GM18520 (cell line): ENCODE results near the gene LHB.
"Not testable (repeated sequence)": the region's sequence is repeated elsewhere in the genome, so short reads cannot be mapped to it uniquely, and the experiment has no call there.

Experiments
- ATAC-seq: cut with Tn5 transposase; IDR thresholded peaks from one replicate; pipeline ENCODE4 v1.9.1; 2021; ENCODE audit not compliant: unreplicated experiment

LHB gene

DNA sequence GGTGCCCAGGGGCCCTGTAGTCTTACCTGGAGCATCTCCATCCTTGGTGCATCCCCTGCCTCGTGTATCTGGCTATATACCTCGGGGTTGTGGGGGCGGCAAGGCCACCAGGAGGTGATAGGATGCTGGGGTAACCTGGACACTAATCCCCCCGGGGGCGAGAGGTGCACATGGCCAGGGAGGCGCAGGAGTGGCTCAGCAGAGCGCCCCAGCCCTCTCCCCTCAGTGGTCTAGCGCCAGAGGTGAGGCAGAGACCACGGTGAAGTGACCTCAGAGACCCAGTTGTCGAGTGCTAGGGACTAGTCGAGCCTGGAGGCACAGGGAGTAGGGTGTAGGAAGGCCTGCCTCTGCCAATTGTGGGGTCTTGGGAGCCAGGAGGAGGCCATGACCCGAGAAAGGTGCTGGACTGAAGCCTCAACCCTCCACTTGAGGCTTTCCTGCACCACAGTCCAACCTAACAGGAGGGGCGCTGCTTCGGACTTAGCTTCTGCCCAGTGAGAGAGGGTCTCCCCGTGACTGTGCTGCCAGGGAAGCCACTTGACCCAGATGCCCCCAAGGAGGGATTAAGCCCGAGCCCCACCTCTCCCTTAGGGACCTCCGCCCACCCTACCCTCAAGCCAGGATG is at the start of gene LHB:
LHB (minus strand) TSS at position 51 of the 625 bp plus-strand sequence; CDS start at position 41, 10 bp downstream.
- no peak for ATAC-seq

DNA sequence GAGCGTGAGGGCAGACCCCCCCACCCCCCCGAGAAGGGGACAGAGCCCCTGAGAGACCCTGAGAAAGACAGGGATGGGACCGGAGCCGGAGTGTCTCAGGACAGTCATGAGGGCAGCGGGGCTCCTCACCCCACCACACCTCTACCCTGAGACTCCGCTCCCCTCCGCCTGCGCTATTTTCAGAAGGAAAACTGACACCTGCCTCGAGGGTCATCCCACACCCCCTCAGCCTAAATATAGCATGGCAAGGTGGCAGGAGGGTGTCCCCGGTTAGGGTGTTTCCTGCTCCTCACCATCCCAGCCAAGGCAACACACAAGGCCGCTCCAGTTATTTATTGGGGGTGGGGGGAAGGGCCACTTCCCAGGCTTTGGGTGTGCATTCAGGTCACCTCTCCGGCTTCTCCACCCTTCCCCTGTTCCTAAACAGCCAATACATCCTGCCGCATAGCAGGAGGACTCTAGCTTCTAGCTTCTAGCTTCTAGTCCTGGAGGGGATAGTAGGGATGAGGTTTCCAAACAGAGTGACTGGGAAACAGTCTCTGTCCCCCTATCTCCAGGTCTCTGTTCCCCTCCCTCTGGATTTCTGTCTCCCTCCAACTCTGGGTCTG is 49.1 kb upstream of the LHB start:
- ATAC-seq: no peak

DNA sequence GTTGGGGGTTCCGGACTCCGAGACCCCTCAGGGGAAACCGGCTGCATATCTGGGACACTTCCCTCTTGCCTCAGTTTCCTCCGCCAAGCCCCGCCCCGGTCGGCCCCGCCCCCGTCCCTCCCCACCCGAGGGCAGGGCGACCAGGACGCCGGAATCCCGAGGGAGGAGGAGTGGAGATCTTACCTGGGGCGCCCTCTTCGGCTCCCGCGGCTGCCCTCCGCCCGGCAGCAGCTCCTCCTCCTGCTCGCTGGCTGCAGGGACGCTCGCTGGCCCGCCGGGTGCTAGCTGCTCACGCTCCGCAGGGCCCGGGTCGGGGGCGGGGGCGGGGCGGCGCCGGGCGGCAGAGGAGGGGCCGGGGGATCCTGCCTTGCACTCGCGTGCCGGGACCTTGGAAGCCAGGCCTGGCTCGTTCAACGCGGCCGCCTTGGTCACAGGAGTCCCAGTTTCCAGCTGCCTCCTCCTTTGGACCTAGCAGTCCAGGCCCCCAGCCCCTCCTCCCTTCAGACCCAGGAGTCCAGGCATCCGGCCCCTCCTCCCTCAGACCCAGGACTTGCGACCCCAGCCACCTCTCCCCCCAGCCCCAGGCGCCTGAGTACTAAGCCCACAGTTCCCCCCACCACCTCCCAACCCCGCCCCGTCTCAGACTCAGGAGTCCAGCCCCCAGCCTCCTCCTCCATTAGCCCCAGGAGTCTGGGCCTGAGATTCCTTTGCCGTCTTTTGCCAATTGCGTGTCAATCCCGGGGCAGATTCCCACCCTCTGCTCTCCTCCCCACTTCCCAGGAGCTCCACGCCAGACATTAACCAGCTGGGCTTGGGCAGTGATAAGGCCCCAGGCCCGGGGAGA is 48.1 kb upstream of the LHB start, which contains the start of gene NTF4:
NTF4 (minus strand) TSS at position 51 of the 844 bp plus-strand sequence. CDS start 2,821 bp downstream, outside the sequence.
- ATAC-seq: no peak

DNA sequence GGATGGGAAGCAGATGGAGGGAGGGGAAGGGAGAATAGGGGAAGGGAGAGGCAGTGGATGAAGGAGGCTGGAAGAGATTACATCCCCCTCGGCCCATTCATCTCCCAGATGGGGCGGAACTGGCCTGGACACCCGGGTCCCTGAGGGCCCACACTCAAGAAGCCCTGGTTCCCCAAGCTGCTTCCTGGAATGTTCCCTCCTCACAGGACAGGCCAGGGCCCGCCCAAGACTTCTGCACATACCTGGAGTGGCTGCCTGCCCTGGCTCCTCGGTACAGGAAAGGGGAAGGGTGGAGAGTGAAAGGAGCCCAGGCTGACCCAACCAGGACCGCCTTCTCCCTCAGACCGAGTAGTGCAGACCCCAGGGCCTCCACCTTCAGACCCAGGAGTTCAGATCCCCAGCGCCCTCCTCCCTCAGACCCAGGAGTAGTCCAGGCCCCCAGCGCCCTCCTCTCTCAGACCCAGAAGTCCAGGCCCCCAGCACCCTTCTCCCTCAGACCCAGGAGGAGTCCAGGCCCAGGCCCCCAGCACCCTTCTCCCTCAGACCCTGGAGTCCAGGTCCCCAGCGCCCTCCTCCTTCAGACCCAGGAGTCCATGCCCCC is 47.2 kb upstream of the LHB start:
- no peak for ATAC-seq

DNA sequence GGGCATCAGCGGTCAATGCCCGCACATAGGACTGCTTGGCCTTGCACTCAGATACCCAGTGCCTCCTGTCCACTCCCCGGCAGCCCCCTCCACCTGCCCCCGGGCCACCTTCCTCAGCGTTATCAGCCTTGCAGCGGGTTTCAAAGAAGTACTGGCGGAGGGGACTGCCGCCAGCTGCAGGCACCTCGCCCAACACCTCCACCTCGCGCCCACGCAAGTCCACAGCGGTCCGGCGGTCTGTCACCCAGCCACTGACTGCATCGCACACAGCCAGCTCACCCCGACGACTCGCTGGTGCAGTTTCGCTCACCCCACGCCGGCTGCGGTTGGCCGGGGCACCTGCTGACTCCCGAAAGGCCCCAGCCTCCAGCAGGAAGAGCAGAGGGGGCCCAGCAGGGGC is 44.6 kb upstream of the LHB start:
- no peak for ATAC-seq

DNA sequence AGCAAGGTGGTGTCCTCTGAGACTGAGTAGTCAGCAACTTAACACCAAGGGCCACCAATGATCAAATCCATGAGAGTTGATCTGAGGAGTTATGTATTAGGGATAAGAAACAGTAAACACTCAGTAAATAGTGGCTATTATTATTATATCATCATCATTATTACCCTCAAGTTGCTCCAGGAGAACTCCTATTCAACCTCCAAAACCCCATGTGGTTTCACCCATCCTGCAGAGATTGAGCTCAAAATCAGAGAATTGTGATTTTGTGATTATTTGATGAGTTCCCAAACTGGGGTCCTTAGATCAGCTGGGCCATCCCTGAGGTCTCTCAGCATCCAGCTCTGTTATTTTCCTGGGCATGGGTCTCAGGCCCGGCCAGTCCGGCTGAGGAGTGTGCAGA is 44.1 kb upstream of the LHB start:
- ATAC-seq: no peak

DNA sequence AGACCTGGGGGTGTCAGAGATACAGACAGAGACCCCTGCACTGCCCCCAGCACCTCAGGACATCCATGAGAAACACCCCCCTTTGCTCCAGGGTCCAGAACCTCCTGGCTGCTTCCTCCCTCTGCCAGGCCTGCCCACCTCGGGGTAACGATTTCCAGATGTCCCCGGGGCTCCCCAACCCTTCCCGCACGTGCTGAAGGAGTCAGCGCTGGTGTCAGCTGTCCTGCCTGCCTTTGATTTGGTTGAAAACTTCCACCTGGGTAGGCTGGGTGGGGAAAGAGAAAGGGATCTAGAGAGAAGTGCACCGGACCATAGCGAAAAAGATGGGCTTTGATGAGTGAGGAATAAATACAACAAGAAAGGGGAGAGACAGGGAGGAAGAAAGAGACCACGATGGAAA is 42.2 kb upstream of the LHB start:
- ATAC-seq: no peak

DNA sequence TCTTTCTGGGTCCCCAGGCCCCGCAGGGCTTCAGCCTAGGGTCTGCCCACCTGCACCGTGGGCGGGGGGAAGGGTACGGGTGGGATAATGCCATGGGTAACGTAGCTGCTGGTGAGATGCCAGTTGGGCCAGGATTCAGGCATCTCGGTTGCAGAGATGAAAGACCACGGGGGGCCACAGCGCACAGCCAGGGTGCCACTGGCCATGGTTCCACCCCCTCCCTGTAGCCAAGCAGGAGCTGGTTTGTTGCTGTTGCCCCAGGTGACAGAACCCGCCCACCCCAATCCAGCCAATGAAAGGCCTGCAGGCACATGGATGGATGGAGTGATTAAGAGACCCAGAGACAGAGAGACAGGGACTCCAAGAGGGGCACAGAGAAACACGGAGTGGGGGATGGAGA is 41.7 kb upstream of the LHB start:
- ATAC-seq: no peak

DNA sequence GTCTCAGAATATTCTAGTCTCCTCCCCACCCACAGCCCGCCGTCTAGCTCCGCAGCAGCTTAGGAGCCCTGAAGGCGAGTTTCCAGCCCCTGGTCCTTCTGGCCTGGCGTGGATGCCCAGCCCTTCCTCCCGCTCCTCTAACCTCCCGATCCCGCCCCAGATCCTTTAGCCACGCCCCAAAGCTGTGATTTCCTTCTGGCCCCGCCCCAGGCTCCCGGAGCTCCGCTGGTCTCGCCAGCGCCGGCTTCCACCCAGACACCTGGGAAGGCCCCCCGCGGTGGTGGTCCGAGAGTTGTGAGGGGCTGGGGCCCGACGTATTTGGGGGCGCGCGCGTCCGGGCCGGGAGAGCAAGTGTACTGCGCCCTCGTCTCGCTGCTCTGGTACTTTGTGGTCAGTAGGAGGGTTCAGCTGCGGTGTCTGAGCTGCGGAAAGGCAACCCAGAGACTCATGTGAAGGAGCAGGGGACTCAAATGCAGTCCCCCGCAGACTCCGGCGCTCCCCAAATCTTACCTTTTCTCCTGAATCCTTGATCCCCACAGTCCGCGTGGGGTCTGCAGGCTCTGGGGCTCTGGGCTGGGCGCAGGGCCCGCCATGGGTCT is 40.8 kb upstream of the LHB start, which contains the start of gene CGB7:
CGB7 (minus strand) TSS at position 114 of the 599 bp plus-strand sequence. CDS start 2,374 bp downstream, outside the sequence.
- no peak for ATAC-seq

DNA sequence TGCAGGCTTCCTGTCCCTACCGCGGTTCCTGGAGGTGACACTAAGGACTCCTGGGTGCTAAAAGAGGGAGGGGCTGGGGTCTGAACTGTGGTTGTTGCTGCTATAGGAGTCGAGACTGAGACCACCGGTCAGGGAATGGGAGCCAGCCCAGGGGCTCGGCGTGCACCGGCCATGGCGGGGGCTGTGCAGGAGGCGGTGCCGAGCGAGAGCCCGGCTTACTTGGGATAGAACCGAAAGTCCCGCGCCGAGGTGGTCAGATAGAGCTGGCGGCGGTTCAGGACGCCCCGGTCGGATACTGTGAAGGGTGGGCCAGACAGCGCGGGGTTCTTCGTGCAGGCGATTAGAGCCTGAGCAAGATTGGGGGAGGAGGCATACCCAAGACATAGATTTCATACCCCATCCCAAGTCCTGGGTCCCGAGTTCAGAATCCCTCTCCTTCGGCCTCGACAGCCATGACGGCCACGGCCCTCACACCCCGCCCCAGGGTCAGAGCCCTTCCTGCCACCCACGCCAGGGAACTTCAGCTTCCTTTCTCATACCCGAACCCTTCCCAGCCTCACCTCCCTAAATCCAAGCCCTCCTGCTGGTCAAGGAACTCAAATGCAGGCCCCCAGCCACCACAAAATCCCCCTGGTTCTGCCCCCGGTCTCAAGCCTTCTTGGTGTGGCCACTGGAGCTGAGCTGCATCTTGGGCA is 40.2 kb upstream of the LHB start:
- not testable (repeated sequence) for ATAC-seq

DNA sequence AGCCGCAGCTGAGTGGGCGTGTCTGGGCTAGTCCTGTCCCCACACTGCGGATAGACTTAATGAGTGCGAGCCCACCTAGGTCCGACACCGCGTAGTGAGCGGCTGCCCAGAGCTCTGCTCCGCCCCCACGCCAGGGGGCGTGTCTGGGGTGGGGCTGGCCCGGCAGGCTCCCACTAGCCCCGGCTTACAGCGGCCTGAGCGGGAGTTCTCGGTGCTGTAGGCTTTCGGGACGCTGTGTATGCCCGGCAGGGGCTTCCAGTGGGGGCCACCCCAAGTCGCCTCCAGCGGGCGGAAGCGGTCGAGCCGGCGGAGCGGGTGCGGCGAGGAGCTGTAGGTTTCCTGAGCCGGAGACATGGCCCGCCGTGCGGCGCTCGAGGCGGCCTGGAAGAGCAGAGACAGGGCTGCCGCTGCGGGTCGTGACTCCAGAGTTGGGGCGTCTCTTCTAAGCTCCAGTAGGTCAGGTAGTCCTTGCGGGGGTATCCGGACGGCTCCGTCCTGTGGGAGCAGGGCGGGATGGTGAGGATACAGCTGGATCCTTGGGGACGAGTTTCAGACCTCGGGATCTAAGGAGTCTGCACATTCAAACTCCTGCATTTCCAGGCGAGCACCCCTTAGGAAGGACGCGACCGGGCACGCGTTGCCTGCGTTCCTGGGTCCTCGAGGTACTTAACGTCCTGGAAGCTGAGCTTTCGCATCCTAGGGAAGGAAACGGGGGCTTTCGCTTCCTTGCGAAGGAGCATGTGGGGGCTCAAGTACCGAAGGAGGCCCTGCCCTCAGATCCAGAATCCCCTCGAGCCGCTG is 39.4 kb upstream of the LHB start:
- ATAC-seq: no peak

DNA sequence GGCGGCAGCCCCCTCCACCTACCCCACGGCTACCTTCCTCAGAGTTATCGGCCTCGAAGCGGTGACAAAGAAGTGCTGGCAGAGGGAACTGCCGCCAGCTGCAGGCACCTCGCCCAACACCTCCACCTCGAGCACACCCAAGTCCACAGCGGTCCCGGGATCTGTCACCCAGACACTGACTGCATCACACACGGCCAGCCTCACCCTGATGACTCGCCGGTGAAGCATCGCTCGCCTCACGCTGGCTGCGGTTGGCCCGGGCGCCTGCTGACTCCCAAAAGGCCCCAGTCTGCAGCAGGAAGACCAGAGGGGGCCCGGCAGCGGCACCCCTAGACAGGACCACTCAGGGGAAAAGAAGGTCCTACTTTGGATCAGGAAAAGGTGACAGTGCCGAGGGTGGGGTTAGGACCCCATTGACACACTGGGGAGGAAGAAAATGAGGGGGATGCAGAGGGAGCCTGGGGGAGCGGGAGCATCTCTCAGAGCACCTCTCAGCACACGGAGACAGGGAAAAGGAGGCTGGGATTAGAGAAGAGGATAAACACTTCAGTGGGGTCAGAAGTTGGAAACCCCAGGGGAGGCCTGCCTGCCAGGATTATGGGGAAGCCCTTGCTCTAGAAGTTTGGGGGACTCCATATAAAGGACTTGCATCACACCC is 33.6 kb upstream of the LHB start:
- ATAC-seq: not testable (repeated sequence)

DNA sequence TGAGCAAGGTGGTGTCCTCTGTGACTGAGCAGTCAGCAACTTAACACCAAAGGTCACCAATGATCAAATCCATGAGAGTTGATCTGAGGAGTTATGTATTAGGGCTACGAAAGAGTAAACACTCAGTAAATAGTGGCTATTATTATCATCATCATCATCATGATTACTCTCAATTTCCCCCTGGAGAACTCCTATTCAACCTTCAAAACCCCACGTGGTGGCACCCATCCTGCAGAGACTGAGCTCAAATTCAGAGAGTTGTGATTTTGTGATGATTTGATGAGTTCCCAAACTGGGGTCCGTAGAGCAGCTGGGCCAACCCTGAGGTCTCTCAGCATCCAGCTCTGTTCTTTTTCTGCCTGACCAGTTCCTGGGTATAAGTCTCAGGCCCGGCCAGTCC is 32.9 kb upstream of the LHB start:
- not testable (repeated sequence) for ATAC-seq

DNA sequence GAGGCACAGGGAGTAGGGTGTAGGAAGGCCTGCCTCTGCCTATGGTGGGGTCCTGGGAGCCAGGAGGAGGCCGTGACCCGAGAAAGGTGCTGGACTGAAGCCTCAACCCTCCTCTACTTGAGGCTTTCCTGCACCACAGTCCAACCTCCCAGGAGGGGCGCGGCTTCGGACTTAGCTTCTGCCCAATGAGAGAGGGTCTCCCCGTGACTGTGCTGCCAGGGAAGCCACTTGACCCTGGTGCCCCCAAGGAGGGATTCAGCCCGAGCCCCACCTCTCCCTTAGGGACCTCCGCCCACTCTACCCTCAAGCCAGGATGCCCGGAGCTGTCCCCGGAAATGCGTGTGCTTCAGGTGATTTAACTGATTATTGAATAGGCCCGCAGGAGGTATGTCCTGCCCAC is 32.1 kb upstream of the LHB start, which contains the start of gene CGB8:
CGB8 (minus strand) TSS at position 101 of the 400 bp plus-strand sequence. CDS start 372 bp downstream, outside the sequence.
- not testable (repeated sequence) for ATAC-seq

DNA sequence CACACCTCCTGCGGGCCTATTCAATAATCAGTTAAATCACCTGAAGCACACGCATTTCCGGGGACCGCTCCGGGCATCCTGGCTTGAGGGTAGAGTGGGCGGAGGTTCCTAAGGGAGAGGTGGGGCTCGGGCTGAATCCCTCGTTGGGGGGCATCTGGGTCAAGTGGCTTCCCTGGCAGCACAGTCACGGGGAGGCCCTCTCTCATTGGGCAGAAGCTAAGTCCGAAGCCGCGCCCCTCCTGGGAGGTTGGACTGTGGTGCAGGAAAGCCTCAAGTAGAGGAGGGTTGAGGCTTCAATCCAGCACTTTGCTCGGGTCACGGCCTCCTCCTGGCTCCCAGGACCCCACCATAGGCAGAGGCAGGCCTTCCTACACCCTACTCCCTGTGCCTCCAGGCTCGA is 26.7 kb upstream of the LHB start, which contains the start of gene CGB5:
CGB5 (plus strand) TSS at position 301 of the 400 bp plus-strand sequence. CDS start 362 bp downstream, outside the sequence.
- ATAC-seq: not testable (repeated sequence)

DNA sequence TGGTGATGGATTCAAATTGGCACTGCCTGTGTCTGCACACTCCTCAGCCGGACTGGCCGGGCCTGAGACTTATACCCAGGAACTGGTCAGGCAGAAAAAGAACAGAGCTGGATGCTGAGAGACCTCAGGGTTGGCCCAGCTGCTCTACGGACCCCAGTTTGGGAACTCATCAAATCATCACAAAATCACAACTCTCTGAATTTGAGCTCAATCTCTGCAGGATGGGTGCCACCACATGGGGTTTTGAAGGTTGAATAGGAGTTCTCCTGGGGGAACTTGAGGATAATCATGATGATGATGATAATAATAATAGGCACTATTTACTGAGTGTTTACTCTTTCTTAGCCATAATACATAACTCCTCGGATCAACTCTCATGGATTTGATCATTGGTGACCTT is 25.8 kb upstream of the LHB start:
- ATAC-seq: not testable (repeated sequence)

DNA sequence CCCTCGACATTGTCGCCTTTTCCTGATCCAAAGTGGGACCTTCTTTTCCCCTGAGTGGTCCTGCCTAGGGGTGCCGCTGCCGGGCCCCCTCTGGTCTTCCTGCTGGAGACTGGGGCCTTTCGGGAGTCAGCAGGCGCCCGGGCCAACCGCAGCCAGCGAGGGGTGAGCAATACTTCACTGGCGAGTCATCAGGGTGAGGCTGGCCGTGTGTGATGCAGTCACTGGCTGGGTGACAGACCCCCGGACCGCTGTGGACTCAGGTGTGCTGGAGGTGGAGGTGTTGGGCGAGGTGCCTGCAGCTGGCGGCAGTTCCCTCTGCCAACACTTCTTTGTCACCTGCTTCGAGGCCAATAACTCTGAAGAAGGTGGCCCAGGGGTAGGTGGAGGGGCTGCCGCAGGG is 25.3 kb upstream of the LHB start:
- ATAC-seq: no peak

DNA sequence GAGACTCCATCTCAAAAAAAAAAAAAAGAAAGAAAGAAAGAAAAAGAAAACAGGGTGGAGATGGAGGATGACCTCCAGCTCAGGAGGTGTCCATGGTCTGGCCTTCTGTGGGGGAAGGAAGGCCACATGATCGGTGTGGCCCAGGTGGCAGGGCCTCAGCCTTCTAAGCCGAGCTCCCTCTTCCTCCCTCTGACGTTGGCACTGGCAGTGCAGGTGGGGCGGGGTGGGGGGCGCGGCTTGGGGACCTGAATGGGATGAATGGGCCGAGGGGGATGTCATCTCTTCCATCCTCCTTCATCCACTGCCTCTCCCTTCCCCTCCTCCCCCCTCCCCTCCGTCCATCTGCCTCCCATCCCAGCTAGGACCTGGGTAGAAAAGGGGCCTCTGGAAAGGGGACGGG is 22.8 kb upstream of the LHB start:
- not testable (repeated sequence) for ATAC-seq
